Activated CD4-positive, alpha-beta T cell treated with anti-CD3 and anti-CD28 coated beads for 36 hours (primary cell): Measurements from ENCODE around the gene HDDC3. TPM values are rescaled to one million over a fixed set of nuclear protein-coding genes. Genes with fewer than 3 reads are reported as not detected.
A peak's percentile ranks its signal among the peaks of the same experiment; 100 is the strongest.
"Not testable (repeated sequence)": the region's sequence is repeated elsewhere in the genome, so short reads cannot be mapped to it uniquely, and the experiment has no call there.

Experiments
- ATAC-seq: fragments of 200-7000 bp; cut with Tn5 transposase; one replicate; pipeline ENCODE4 v1.10.0; 2021; ENCODE audit warnings: mild to moderate bottlenecking, moderate library complexity
- CTCF ChIA-PET: fragments of 350-600 bp; sonication (Branson Sonifier 250); formaldehyde crosslinking; loops from one replicate; lab custom pipeline; 2021; ENCODE audit warnings: antibody characterized with exemption; lab: Charles Lee
- POLR2A ChIA-PET: fragments of 350-600 bp; sonication (Branson Sonifier 250); formaldehyde crosslinking; loops from one replicate; lab custom pipeline; 2021; ENCODE audit warnings: antibody characterized with exemption, inconsistent platforms; lab: Charles Lee
- DNase-seq: peaks from one replicate; pipeline ENCODE4 v3.0.0-alpha.2; 2020
- H3K27ac Mint-ChIP-seq: one replicate; pipeline ENCODE4 v1.8.0; 2021; ENCODE audit warnings: mixed read lengths
- H3K27me3 Mint-ChIP-seq: one replicate; pipeline ENCODE4 v1.8.0; 2021; ENCODE audit warnings: mixed read lengths
- H3K36me3 Mint-ChIP-seq: one replicate; pipeline ENCODE4 v1.8.0; 2021; ENCODE audit warnings: low read depth, mixed read lengths
- H3K4me1 Mint-ChIP-seq: one replicate; pipeline ENCODE4 v1.8.0; 2021; ENCODE audit warnings: mixed read lengths
- H3K4me3 Mint-ChIP-seq: one replicate; pipeline ENCODE4 v1.8.0; 2021; ENCODE audit warnings: mild to moderate bottlenecking, moderate library complexity, mixed read lengths
- H3K9me3 Mint-ChIP-seq: one replicate; pipeline ENCODE4 v1.8.0; 2021; ENCODE audit warnings: low read depth, mixed read lengths
- intact Hi-C, 2 experiments: fragments of 100-400 bp; cut with DNase I in 1 of 2; cut with micrococcal nuclease in 1 of 2; formaldehyde crosslinking; loops; one replicate each; pipeline versions ENCODE4 v1.14.2 to v1.15.1; 2022 to 2024; cut with DNase I, micrococcal nuclease
- total RNA-seq, 2 experiments: library from RNA; stranded (reverse); gene quantifications; one replicate each; pipeline ENCODE4 v1.2.3, GENCODE V29; 2021

The HDDC3 gene
- total RNA-seq, 2 experiments from 2014 or later, result 34.2 to 41.2 TPM

- ATAC-seq, result no peak
- no peaks in the 10 kb centered on the region for H3K9me3 Mint-ChIP-seq
- no peak for DNase-seq
- intact Hi-C loops, result loop anchor here (2.0 to 10.0 kb wide), 9 partner anchors 59 to 1971 kb away; partner anchors contain the start of genes NGRN (in 2 of the 2), AP3S2 (in 1 of the 2), CHD2 (in 1 of the 2) and IDH2 (in 1 of the 2)
- H3K4me3 Mint-ChIP-seq, result peak overlapping the region; percentile 99
- ChIA-PET CTCF (interaction anchor here (0.7 to 11.3 kb wide), 32 partner anchors 9 to 744 kb away, joined by 3 to 164 read pairs (median 6); partner anchors contain the start of genes BLM, FES, IQGAP1 and MAN2A2), POLR2A (interaction anchor here (0.6 to 2.2 kb wide), 12 partner anchors 8 to 698 kb away, joined by 3 to 15 read pairs (median 4); partner anchors contain the start of genes BLM, CIB1, IQGAP1 and MAN2A2)
- peaks cover 44% of the 10 kb centered on the region for H3K4me1 Mint-ChIP-seq
- H3K27ac Mint-ChIP-seq, result peak overlapping the region; percentile 99
- peaks cover 23% of the 10 kb centered on the region for H3K36me3 Mint-ChIP-seq
- no peaks in the 10 kb centered on the region for H3K27me3 Mint-ChIP-seq
Measured at GRCh38 chr15:90931575-90931827, 848 bp downstream of the HDDC3 start.

- peaks cover 39% of the 10 kb centered on the region for H3K4me1 Mint-ChIP-seq
- H3K36me3 Mint-ChIP-seq, result peaks cover 19% of the 10 kb centered on the region
- H3K9me3 Mint-ChIP-seq, result no peaks in the 10 kb centered on the region
- intact Hi-C loops, result loop anchor here (1.0 to 10.0 kb wide), 14 partner anchors 24 to 1971 kb away; partner anchors contain the start of genes NGRN (in 2 of the 2), AP3S2 (in 1 of the 2), BLM (in 1 of the 2) and CHD2 (in 1 of the 2)
- no peak for ATAC-seq
- no peaks in the 10 kb centered on the region for H3K27me3 Mint-ChIP-seq
- CTCF ChIA-PET, result interaction anchor here (0.7 to 11.3 kb wide), 32 partner anchors 9 to 744 kb away, joined by 3 to 164 read pairs (median 6); partner anchors contain the start of genes BLM, FES, IQGAP1 and MAN2A2
- H3K4me3 Mint-ChIP-seq, result peak overlapping the region; percentile 99
- POLR2A ChIA-PET, result interaction anchor here (0.6 to 2.2 kb wide), 13 partner anchors 8 to 698 kb away, joined by 3 to 15 read pairs (median 3); partner anchors contain the start of genes BLM, CIB1, IQGAP1 and MAN2A2
- H3K27ac Mint-ChIP-seq, result peak overlapping the region; percentile 99
- no peak for DNase-seq
Measured at GRCh38 chr15:90930861-90931574, 1.3 kb downstream of the HDDC3 start.

GRCh38 chr15:90929246-90930019, 2.9 kb downstream of the HDDC3 start:
- peaks cover 39% of the 10 kb centered on the region for H3K4me1 Mint-ChIP-seq

GRCh38 chr15:90928106-90928505, 4.2 kb downstream of the HDDC3 start:
- CTCF ChIA-PET, result interaction anchor here (0.6 to 8.6 kb wide), 2 partner anchors 25 to 118 kb away, joined by 4 to 164 read pairs; partner anchors contain the start of gene MAN2A2
- ATAC-seq, H3K9me3 Mint-ChIP-seq, H3K27ac Mint-ChIP-seq, POLR2A ChIA-PET, DNase-seq, H3K27me3 Mint-ChIP-seq, intact Hi-C loops: not testable (repeated sequence)
- H3K36me3 Mint-ChIP-seq, result peaks cover 27% of the 10 kb centered on the region
- H3K4me3 Mint-ChIP-seq, result peak overlapping the region; percentile 29
- H3K4me1 Mint-ChIP-seq, result peaks cover 43% of the 10 kb centered on the region

More at GRCh38 chr15:90929246-90930019, 2.9 kb downstream of the HDDC3 start:
- no peak for DNase-seq
- no peaks in the 10 kb centered on the region for H3K9me3 Mint-ChIP-seq
- ChIA-PET POLR2A (interaction anchor here (1.4 to 1.8 kb wide), 3 partner anchors 26 to 100 kb away, joined by 3 to 11 read pairs (median 4); partner anchors contain the start of gene MAN2A2), CTCF (interaction anchor here (0.7 to 11.3 kb wide), 7 partner anchors 9 to 281 kb away, joined by 3 to 164 read pairs (median 6); partner anchors contain the start of genes BLM, MAN2A2 and RCCD1)
- no peak for ATAC-seq
- H3K27me3 Mint-ChIP-seq, result no peaks in the 10 kb centered on the region
- peaks cover 22% of the 10 kb centered on the region for H3K36me3 Mint-ChIP-seq
- intact Hi-C loops, result loop anchor here (1.0 to 10.0 kb wide), 14 partner anchors 26 to 1973 kb away; partner anchors contain the start of genes NGRN (in 2 of the 2), AP3S2 (in 1 of the 2), BLM (in 1 of the 2) and CHD2 (in 1 of the 2)
- peak overlapping the region; percentile 99 for H3K27ac Mint-ChIP-seq
- peak overlapping the region; percentile 99 for H3K4me3 Mint-ChIP-seq

GRCh38 chr15:90926766-90927165, 5.6 kb downstream of the HDDC3 start:
- ATAC-seq, H3K9me3 Mint-ChIP-seq, H3K27me3 Mint-ChIP-seq, intact Hi-C loops, DNase-seq, H3K4me3 Mint-ChIP-seq, H3K27ac Mint-ChIP-seq, POLR2A ChIA-PET: not testable (repeated sequence)
- H3K36me3 Mint-ChIP-seq, result peaks cover 25% of the 10 kb centered on the region
- CTCF ChIA-PET, result interaction anchor here (0.8 to 1.1 kb wide), 2 partner anchors 55 to 99 kb away, joined by 3 to 4 read pairs; no protein-coding TSS in a partner anchor
- peaks cover 51% of the 10 kb centered on the region for H3K4me1 Mint-ChIP-seq

- ChIA-PET POLR2A (no interaction called here), CTCF (interaction anchor here (1.7 to 3.4 kb wide), 2 partner anchors 10 to 22 kb away, joined by 11 to 16 read pairs; partner anchors contain the start of genes MAN2A2 and UNC45A)
- DNase-seq (peak; percentile 41), ATAC-seq (peak; percentile 72)
- intact Hi-C loops, result no loop called here
- Mint-ChIP-seq H3K27ac (peak overlapping the region; percentile 58), H3K27me3 (no peaks in the 10 kb centered on the region), H3K36me3 (peaks cover 24% of the 10 kb centered on the region), H3K4me3 (no peak overlapping the region), H3K9me3 (no peaks in the 10 kb centered on the region), H3K4me1 (peaks cover 34% of the 10 kb centered on the region)
Measured at GRCh38 chr15:90924375-90924774, 8.0 kb downstream of the HDDC3 start.

- H3K27me3 Mint-ChIP-seq, H3K27ac Mint-ChIP-seq, intact Hi-C loops, H3K9me3 Mint-ChIP-seq, H3K4me3 Mint-ChIP-seq: not testable (repeated sequence)
- Mint-ChIP-seq H3K36me3 (peaks cover 32% of the 10 kb centered on the region), H3K4me1 (peaks cover 28% of the 10 kb centered on the region)
- DNase-seq (peak; percentile 71), ATAC-seq (peak; percentile 93)
- CTCF ChIA-PET, result interaction anchor here (0.6 to 4.2 kb wide), 7 partner anchors 10 to 273 kb away, joined by 3 to 37 read pairs (median 3); partner anchors contain the start of genes HDDC3, MAN2A2 and RCCD1
- POLR2A ChIA-PET, result interaction anchor here (0.6 to 0.8 kb wide), 4 partner anchors 8 to 517 kb away, joined by 3 to 5 read pairs (median 3); no protein-coding TSS in a partner anchor
Measured at GRCh38 chr15:90922712-90923322, 9.5 kb downstream of the HDDC3 start.

GRCh38 chr15:90921887-90922286, 10.5 kb downstream of the HDDC3 start:
- H3K9me3 Mint-ChIP-seq, result no peaks in the 10 kb centered on the region
- ATAC-seq (no peak), DNase-seq (no peak)
- H3K27ac Mint-ChIP-seq, result no peak overlapping the region
- no peaks in the 10 kb centered on the region for H3K27me3 Mint-ChIP-seq
- H3K4me3 Mint-ChIP-seq, result no peak overlapping the region
- ChIA-PET POLR2A (no interaction called here), CTCF (interaction anchor here (0.8 to 4.2 kb wide), 6 partner anchors 11 to 623 kb away, joined by 3 to 37 read pairs (median 3); partner anchors contain the start of genes HDDC3, MAN2A2 and RCCD1)
- peaks cover 38% of the 10 kb centered on the region for H3K36me3 Mint-ChIP-seq
- intact Hi-C loops, result no loop called here
- H3K4me1 Mint-ChIP-seq, result peaks cover 28% of the 10 kb centered on the region

- Mint-ChIP-seq H3K36me3 (peaks cover 50% of the 10 kb centered on the region), H3K4me3 (no peak overlapping the region), H3K9me3 (no peaks in the 10 kb centered on the region), H3K4me1 (peaks cover 19% of the 10 kb centered on the region), H3K27ac (no peak overlapping the region), H3K27me3 (no peaks in the 10 kb centered on the region)
- CTCF ChIA-PET, result interaction anchor here (0.7 to 1.9 kb wide), 3 partner anchors 11 to 327 kb away, joined by 3 to 12 read pairs (median 3); partner anchors contain the start of gene HDDC3
- no peak for ATAC-seq
- POLR2A ChIA-PET, result interaction anchor here (1.5 kb wide), 1 partner anchor 15 kb away, joined by 4 read pairs; no protein-coding TSS in a partner anchor
- DNase-seq, result no peak
- intact Hi-C loops, result no loop called here
Measured at GRCh38 chr15:90918835-90919234, 13.5 kb downstream of the HDDC3 start.
